Hematopoietic multipotent progenitor cell treated with erythropoietin and hydrocortisone succinate and interleukin-3 and kit ligand, for 4 days (in vitro differentiated cells): ENCODE results near the gene TRIM65.

Source experiments
- DNase-seq: peaks from one replicate; pipeline ENCODE4 v3.0.0-alpha.2; 2015

TRIM65 gene

GRCh38 chr17:75850928-75851692 is 45.6 kb downstream of the TRIM65 start:
- no peak for DNase-seq

GRCh38 chr17:75849724-75850123 is 47.0 kb downstream of the TRIM65 start:
- DNase-seq, result peak; percentile 77

- peak; percentile 54 for DNase-seq
Measured at GRCh38 chr17:75849279-75849646, 47.5 kb downstream of the TRIM65 start.

- DNase-seq, result peak; percentile 79
Measured at GRCh38 chr17:75848523-75849278, 48.0 kb downstream of the TRIM65 start.

GRCh38 chr17:75847614-75848522 is 48.9 kb downstream of the TRIM65 start:
- DNase-seq, result no peak

GRCh38 chr17:75846692-75847613 is 49.8 kb downstream of the TRIM65 start:
- no peak for DNase-seq

- DNase-seq, result no peak
Measured at GRCh38 chr17:75845933-75846691, 50.6 kb downstream of the TRIM65 start.

GRCh38 chr17:75845058-75845711 is 51.6 kb downstream of the TRIM65 start:
- DNase-seq, result peak; percentile 97

GRCh38 chr17:75844530-75845057 is 52.2 kb downstream of the TRIM65 start:
- peak; percentile 75 for DNase-seq

- DNase-seq, result peak; percentile 95
Measured at GRCh38 chr17:75843577-75844529, 52.9 kb downstream of the TRIM65 start, which contains the start of gene UNC13D. Gene UNC13D, minus strand, starts transcription at chr17:75844404. Its CDS starts 67 bp downstream, at chr17:75844337.

- DNase-seq, result peak; percentile 45
Measured at GRCh38 chr17:75842963-75843576, 53.7 kb downstream of the TRIM65 start.

- DNase-seq, result no peak
Measured at GRCh38 chr17:75842411-75842810, 54.3 kb downstream of the TRIM65 start.

- DNase-seq, result no peak
Measured at GRCh38 chr17:75840799-75841164, 56.0 kb downstream of the TRIM65 start.

- no peak for DNase-seq
Measured at GRCh38 chr17:75839942-75840798, 56.6 kb downstream of the TRIM65 start.
